Osteoblast (primary cell): ENCODE results near the gene SLF1. TPM values are rescaled to one million over a fixed set of nuclear protein-coding genes. Genes with fewer than 3 reads are reported as not detected.

Experiments
- DNase-seq: peaks from one replicate; pipeline ENCODE4 v3.0.0; 2011; ENCODE audit warnings: low spot score, mixed read lengths; ENCODE audit not compliant: insufficient read length; ENCODE audit errors: missing footprints
- H2AFZ ChIP-seq: 2 replicates; pipeline ENCODE4 v1.6.0; 2011; ENCODE audit warnings: mild to moderate bottlenecking, low read length
- H3K27ac ChIP-seq: 2 replicates; pipeline ENCODE4 v1.5.1; 2011; ENCODE audit warnings: mild to moderate bottlenecking, low read depth, low read length, moderate library complexity
- H3K27me3 ChIP-seq: 2 replicates; pipeline ENCODE4 v1.6.0; 2012; ENCODE audit warnings: mild to moderate bottlenecking, control low read depth, inconsistent platforms, low read length, moderate library complexity; ENCODE audit not compliant: insufficient read depth
- H3K36me3 ChIP-seq: 2 replicates; pipeline ENCODE4 v1.5.1; 2011; ENCODE audit warnings: mild to moderate bottlenecking, low read length, control low read depth, moderate library complexity; ENCODE audit not compliant: insufficient read depth
- H3K4me1 ChIP-seq: 2 replicates; pipeline ENCODE4 v1.5.1; 2011; ENCODE audit warnings: mild to moderate bottlenecking, low read length, control low read depth, moderate library complexity; ENCODE audit not compliant: insufficient read depth
- H3K4me2 ChIP-seq: 2 replicates; pipeline ENCODE4 v1.6.0; 2011; ENCODE audit warnings: mild to moderate bottlenecking, low read length; ENCODE audit not compliant: insufficient read depth
- H3K4me3 ChIP-seq: fragments of 200-600 bp; sonication (generic); 3 replicates; pipeline ENCODE4 v1.5.1; 2012; ENCODE audit warnings: mild to moderate bottlenecking, low read length, inconsistent platforms; ENCODE audit not compliant: insufficient read depth
- H3K79me2 ChIP-seq: 2 replicates; pipeline ENCODE4 v1.6.0; 2012; ENCODE audit warnings: mild to moderate bottlenecking, low read length, control low read depth, inconsistent platforms; ENCODE audit not compliant: insufficient read depth
- H3K9me3 ChIP-seq: 2 replicates; pipeline ENCODE4 v1.5.1; 2011; ENCODE audit warnings: low read depth, low read length, control low read depth
- H4K20me1 ChIP-seq: 2 replicates; pipeline ENCODE4 v1.6.0; 2012; ENCODE audit warnings: mild to moderate bottlenecking, low read length, control low read depth; ENCODE audit not compliant: insufficient read depth
- CTCF ChIP-seq: IDR thresholded peaks from 2 replicates; pipeline ENCODE4 v1.5.1; 2011; ENCODE audit warnings: mild to moderate bottlenecking, low read depth, low read length, moderate library complexity; ENCODE audit errors: extremely low read depth
- total RNA-seq: library from RNA; depleted of rRNA; stranded (reverse); fragments of >200 nt; gene quantifications from 2 replicates; pipeline ENCODE4 v1.2.3, GENCODE V29; 2012

Gene SLF1
- total RNA-seq, 1 donor: 4.7 TPM

- Histone ChIP-seq H3K27me3 (no peaks in the 10 kb centered on the region), H3K36me3 (no peaks in the 10 kb centered on the region), H3K79me2 (peaks cover 44% of the 10 kb centered on the region), H3K9me3 (no peaks in the 10 kb centered on the region), H3K4me2 (no peak overlapping the region), H3K27ac (no peak overlapping the region), H3K4me3 (no peak overlapping the region), H2AFZ (no peak overlapping the region), H4K20me1 (no peaks in the 10 kb centered on the region), H3K4me1 (peaks cover 14% of the 10 kb centered on the region)
- no peak for TF ChIP-seq CTCF
- DNase-seq: no peak
Measured at GRCh38 chr5:94615862-94616261, 2.6 kb upstream of the SLF1 start.

- H3K27me3 ChIP-seq: no peaks in the 10 kb centered on the region
- H3K4me1 ChIP-seq: peaks cover 22% of the 10 kb centered on the region
- H3K4me2 ChIP-seq: peak overlapping the region; percentile 79
- H2AFZ ChIP-seq: peak overlapping the region; percentile 98
- peak; percentile 37 for DNase-seq
- H3K4me3 ChIP-seq: peak overlapping the region; percentile 96
- H3K27ac ChIP-seq: peak overlapping the region; percentile 62
- peaks cover 60% of the 10 kb centered on the region for H3K79me2 ChIP-seq
- TF ChIP-seq CTCF: no peak
- no peaks in the 10 kb centered on the region for H3K9me3 ChIP-seq
- H4K20me1 ChIP-seq: no peaks in the 10 kb centered on the region
- no peaks in the 10 kb centered on the region for H3K36me3 ChIP-seq
Measured at GRCh38 chr5:94618029-94618492, 408 bp upstream of the SLF1 start.

- H3K36me3 ChIP-seq: no peaks in the 10 kb centered on the region
- H3K4me1 ChIP-seq: peaks cover 24% of the 10 kb centered on the region
- H3K79me2 ChIP-seq: peaks cover 60% of the 10 kb centered on the region
- H3K27me3 ChIP-seq: no peaks in the 10 kb centered on the region
- TF ChIP-seq CTCF: no peak
- H3K9me3 ChIP-seq: no peaks in the 10 kb centered on the region
- no peak overlapping the region for H2AFZ ChIP-seq
- H3K4me2 ChIP-seq: no peak overlapping the region
- no peak for DNase-seq
- H3K27ac ChIP-seq: no peak overlapping the region
- H3K4me3 ChIP-seq: no peak overlapping the region
- H4K20me1 ChIP-seq: no peaks in the 10 kb centered on the region
Measured at GRCh38 chr5:94620256-94620655, 1.8 kb downstream of the SLF1 start.

DNA sequence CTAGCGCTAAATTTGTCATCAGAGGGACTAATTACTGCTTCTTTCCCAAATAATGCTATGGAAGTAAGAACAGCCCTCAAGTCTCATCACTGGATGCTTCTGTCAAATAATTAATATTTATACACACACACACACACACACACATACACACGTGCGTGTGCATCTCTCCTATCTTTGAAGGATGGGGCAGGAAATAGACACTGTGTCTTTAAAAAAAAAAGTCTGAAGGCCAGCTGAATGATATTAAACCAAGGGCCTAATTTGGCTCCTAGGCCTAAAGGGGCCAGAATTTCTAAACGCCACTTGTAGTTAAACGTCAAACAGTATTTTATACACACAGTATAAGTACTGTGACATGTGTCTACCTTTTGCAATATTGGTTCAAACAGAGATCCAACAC is 3.3 kb downstream of the SLF1 start:
- Histone ChIP-seq H3K9me3 (no peaks in the 10 kb centered on the region), H3K4me3 (no peak overlapping the region), H3K36me3 (no peaks in the 10 kb centered on the region), H3K27ac (no peak overlapping the region), H3K79me2 (peaks cover 51% of the 10 kb centered on the region), H4K20me1 (no peaks in the 10 kb centered on the region), H3K4me1 (peaks cover 24% of the 10 kb centered on the region), H2AFZ (peak overlapping the region; percentile 69), H3K4me2 (no peak overlapping the region), H3K27me3 (no peaks in the 10 kb centered on the region)
- no peak for TF ChIP-seq CTCF
- no peak for DNase-seq
